GM12892 (cell line): ENCODE results near the gene ELL2.

Experiments
- POLR2A ChIP-seq: IDR thresholded peaks from 2 replicates; pipeline ENCODE4 v1.6.1; 2011; ENCODE audit warnings: low read depth, low read length, control low read depth
- POLR2AphosphoS5 ChIP-seq: IDR thresholded peaks from 2 replicates; pipeline ENCODE4 v1.6.1; 2011; ENCODE audit warnings: low read depth, low read length, control low read depth

DNA sequence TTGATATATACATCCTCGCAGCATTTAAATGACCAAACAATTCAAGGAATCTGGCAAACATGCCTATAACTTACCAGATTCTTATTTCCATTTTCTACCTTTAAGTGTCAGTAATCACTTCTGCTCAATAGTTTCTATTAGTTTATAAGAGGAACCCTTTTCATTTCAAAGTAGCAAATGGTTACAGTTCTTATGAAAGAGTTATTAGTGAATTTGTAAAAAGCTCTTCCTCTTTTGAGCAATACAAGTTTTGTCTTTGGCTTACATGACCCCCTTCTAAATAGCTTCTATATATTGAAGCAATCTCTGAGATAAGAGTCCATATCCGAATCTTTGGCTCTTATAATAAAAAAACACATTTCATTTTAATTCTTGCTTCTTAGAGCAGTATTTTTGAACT lies 42.0 kb downstream of the ELL2 start:
- TF ChIP-seq POLR2A (no peak), POLR2AphosphoS5 (no peak)
